Stimulated activated CD4-positive, alpha-beta T cell treated with anti-CD3 and anti-CD28 coated beads, Interleukin-2, amount 100 ng/mL, for 24 hours (primary cell): Measurements from ENCODE around the gene DDX17.
A peak's percentile ranks its signal among the peaks of the same experiment; 100 is the strongest.

Source experiments
- DNase-seq, 2 donors: peaks; one replicate each; pipeline ENCODE4 v3.0.0-alpha.2; 2020

DDX17 gene

DNA sequence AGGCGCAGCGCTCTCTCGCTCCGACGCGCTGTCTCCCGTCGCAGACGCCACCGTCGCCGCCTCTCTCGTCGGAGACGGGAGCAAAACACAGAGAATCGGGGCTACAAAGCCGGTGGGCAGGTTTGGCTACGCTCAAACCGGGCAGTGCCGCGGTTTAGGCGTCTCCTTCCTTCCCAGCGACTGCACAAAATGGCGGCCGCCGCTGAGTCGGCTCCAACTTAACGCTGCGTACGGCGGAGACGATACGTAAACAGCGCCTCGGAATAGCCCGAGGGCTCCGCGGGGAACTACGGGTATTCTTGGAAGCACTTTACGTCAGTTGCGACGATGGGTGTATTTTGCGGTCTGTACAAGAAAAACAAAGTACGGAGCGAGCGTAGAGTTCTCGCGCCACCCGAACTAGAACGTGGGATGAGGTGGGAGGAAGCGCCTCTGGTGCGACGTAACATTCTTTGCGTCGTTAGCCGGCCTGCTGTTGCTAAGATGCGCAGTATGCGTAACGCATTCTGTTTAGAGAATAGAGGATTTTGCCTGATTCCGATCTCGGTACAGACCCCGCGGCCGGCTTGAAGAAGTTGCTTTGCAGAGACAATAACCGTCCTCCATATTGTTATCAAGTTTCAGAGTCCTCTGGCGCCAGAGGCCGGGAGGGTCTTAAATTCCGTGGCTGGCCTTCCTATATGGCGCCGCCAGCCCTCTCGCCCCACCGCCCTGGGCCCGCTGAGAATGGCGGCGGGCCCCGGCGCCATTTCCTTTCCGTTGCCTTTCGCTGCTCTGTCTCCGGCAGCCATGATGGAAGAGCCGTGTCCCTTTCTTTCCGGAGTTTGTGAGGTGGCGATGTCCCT, at the start of gene DDX17:
DDX17 (minus strand) TSS at position 194 of the 845 bp plus-strand sequence.
- peak; percentile 93 to 94 for DNase-seq

GRCh38 chr22:38554281-38554680, 48.2 kb upstream of the DDX17 start:
- DNase-seq = no peak

DNA sequence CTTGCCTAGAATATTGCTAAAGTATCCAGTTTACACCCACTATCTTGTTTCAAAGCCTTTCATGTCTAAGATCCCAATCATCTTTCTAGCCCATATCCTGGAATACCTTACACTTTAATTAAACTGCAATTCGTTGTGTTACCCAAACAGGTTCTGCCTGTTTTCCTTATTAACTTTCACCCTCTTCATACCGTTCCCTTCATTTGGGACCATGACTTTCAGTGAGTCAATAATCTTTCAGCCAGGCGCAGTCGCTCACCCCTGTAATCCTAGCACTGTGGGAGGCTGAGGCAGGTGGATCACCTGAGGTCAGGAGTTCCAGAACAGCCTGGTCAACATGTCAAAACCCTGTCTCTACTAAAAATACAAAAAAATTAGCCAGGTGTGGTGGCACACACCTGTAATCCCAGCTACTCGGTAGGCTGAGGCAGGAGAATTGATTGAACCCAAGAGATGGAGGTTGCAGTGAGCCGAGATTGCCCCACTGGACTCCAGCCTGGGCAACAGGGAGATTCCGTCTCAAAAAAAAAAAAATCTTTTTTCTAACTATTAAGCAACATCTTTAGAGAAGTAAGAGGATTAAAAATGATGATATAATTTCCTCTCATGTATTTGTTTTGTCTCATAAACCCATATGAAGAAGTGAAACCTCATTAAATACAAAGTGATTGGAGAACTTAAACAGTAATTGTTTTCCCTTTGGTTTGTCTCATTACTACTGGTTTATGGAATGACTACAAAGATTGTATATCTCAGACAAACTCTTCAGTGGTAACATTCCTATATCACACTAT, 43.2 kb upstream of the DDX17 start:
- no peak for DNase-seq

DNA sequence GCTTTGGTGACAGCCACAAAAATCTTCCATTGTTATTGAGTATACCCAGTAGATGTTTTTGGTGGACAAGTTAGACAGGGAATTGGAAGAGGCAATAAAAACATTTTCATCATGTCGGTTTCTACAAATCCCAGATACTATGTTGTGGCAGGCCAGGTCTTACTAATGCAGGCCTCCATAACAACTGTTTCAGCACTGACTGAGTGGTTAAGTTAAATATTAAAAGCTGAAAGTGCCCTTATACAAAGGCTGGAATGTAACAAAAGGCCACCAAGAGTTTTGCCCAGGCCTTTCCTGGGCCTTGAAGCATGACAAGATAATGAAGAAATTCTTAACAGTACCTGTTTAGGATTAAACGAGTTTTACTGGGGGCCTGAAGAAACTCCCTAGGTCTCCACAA, 34.6 kb upstream of the DDX17 start:
- no peak for DNase-seq

GRCh38 chr22:38531251-38531938, 25.3 kb upstream of the DDX17 start:
- no peak for DNase-seq

GRCh38 chr22:38524429-38524828, 18.3 kb upstream of the DDX17 start:
- DNase-seq = no peak

- DNase-seq = no peak
Measured at GRCh38 chr22:38523479-38523878, 17.4 kb upstream of the DDX17 start.

DNA sequence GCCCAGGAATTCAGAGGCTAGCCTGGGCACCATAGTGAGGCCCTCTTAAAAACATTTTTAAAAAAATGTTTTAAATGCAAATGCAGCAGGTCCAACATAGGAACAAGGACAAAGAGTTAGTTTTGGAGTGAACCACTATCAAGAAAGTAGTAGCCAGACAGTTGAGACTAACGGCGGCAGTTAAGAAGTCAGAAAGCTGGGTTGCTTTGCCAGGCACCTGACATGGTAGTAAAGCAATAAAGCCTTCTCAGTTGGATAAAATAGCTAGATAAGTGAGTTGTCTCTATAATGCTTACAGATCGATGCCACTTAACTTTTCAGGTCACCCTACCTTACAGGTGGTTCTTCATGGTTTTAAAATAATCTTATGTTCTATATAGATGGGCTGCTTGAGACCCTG, 16.9 kb upstream of the DDX17 start:
- DNase-seq = no peak

- DNase-seq = no peak
Measured at GRCh38 chr22:38519453-38520250, 13.5 kb upstream of the DDX17 start.

DNA sequence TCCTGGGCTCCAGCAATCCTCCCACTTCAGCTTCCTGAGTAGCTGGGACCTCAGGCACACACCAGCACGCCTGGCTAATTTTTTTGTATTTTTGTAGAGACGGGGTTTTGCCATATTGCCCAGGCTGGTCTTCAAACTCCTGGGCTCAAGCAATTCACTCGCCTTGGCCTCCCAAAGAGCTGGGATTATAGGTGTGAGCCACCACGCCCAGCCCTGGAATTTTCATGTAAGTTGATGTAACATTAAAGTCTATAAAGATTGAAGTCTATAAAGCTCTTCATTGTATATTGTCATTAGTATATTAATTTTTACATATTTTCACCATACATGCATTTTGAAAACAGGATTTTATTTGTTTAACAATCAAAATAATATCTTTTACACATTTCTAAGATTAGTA, 12.5 kb upstream of the DDX17 start:
- DNase-seq = no peak

DNA sequence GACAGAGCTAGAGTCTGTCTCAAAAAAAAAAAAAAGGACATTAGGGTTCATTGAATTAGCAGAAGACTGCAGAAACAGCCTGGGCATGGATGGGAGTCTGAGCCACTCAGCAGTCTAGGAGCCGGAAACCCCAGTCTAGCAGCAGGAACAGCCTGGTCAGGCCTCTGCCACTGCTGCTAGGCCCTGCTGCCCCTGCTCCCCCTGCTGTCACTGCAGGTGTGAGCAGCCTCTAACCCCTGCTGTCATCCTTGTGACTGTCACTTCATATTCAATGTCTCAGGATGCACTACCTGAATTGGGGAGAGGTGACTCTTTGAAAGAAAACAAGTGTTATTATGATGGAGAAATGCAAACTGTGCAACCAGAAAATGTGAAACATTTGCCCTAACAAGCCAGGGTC, 7.0 kb upstream of the DDX17 start:
- peak in 1 of 2 donors; percentile 32 for DNase-seq

GRCh38 chr22:38510416-38510970, 4.4 kb upstream of the DDX17 start:
- DNase-seq = no peak

DNA sequence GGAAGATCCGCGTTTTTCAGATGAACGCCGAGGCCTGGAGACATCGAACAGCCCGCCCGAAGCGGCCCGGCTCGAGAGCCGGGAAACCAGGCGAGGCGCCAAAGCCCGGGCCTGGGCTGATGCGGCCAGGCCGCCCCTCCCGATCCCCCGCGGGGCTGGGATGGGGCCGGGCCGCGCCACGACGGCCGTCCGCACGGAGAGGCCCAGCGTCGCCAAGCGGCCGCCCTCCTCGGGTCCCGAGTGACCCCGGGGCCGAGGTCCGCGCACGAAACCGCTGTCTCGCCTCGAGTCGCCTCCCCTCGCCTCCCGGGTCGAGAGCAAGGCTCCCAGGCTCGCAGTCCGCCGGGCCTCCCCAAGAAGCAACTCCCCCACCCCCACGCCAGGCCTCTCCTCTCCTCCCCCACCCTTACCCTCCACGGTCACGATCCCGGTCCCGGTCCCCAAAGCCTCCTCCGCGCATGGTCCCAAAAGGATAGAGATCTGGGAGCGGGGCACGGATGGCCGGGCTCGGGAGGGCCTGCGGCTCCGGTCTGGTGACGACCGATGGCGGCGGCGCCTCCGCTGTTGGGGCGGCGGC, 482 bp downstream of the DDX17 start:
- DNase-seq = peak; percentile 62 to 73

GRCh38 chr22:38504731-38505540, 1.2 kb downstream of the DDX17 start:
- peak; percentile 62 to 65 for DNase-seq

- no peak for DNase-seq
Measured at GRCh38 chr22:38503021-38503420, 3.1 kb downstream of the DDX17 start.

DNA sequence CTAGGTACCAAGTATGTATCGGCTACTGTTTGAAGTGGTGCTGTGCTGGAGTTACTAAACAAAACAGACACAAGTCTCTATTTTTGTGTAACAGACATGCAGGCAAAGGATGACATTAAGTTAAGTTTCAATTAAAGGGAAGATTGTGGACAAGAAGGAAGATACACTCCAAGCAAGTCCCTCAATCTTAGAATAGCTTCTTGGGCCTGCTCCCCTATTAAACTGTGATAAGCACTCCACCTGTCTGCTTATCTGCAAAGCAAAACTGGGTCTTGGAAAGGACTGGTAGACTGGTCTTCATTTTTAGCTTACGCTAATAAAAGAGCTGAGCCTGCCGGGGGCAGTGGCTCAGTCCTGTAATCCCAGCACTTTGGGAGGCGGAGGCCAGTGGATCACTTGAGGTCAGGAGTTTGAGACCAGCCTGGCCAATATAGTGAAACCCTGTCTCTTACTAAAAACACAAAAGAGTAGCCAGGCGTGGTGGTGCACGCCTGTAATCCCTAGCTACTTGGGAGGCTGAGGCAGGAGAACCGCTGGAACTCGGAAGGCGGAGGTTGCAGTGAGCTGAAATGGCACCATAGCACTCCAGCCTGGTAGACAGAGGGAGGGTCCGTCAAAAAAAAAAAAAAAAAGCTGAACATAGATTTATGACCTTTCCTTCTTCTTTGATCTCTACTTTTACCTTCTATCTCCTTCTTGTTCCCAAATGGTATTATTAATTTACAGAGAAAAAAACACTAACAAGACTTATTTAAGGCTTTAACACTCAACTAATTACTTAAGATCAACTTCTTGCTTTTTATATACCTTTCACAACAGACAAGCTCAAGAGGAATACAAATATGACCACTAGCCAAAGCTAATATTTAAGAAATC, 4.1 kb downstream of the DDX17 start:
- DNase-seq = no peak

DNA sequence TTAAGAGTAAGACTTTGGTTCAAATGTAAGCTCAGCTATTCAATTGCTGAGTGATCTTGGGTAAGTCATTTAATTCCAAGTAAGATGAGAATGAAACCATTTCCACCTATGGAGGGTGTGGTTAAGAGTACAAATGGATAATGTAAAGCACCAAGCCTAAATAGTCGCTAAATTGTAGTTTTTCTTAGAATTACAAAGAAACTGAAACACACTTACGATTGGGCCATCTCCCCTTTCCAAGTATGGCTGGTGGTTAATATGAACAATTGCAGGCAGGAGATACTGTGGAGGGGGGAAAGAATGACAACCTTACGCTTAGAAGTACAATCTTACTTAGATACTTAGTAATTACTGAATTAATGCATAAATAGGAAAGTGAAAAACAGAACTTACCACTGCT, 8.2 kb downstream of the DDX17 start:
- no peak for DNase-seq

- no peak for DNase-seq
Measured at GRCh38 chr22:38494939-38495338, 11.2 kb downstream of the DDX17 start.

DNA sequence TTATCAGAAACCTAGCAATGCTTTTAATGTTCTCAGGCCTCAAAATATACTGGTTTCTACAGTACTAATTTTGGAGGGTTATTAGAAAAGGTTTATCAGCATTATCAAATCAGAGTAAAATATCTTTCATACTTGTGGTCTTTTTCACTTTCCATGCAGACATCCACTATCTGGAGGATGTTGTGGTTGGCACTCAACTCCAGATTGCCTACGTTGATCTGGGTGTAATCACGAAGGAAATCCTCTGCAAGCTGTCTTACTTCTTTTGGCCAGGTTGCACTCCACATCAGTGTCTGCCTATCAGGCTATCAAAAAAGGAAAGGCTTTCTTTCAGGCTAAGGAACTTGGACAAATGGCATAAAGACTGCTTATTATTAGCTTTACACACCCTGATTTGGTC, 11.6 kb downstream of the DDX17 start:
- DNase-seq = no peak
